ENCODE results near the gene SLC25A13. TPM values are rescaled to one million over a fixed set of nuclear protein-coding genes. Genes with fewer than 3 reads are reported as not detected.

SLC25A13 gene
- total and polyA plus RNA-seq, 2 of the 13 experiments (the other 11 are each of a cell fraction or from before 2014, with no cell fraction given), result 36.2 to 84.9 TPM

DNA sequence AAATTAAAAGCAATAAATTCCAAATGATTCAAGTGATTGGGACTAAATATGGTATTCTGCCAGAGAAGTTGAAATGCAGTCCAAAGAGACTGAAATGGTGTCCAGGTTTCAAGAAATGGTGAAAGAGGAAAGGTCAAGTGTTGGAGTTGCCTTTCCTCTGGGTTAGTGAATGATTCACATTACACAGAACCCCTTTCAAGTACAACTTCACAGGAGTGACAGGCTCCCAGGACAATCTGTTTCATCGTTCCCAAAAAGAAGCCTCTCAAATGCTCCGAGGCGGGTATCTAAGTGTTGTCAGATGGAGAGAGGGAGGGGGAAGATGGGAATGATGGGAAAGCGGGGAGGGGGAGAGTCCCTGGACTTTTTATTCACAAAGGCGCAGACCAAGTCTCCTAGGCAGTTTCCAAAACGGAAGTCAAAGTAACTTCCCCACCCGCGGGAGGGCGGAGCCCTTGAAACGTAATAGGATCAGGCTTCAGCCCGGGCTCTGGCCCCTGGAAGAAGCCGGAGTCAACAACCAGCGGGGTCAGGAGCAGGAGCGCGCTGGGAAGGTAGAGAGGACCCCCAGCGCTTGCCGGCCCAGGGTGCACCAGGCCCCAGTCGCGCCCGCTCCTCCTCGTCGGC, 754 bp downstream of the SLC25A13 start (continued):
- TF ChIP-seq, protein P1, sequence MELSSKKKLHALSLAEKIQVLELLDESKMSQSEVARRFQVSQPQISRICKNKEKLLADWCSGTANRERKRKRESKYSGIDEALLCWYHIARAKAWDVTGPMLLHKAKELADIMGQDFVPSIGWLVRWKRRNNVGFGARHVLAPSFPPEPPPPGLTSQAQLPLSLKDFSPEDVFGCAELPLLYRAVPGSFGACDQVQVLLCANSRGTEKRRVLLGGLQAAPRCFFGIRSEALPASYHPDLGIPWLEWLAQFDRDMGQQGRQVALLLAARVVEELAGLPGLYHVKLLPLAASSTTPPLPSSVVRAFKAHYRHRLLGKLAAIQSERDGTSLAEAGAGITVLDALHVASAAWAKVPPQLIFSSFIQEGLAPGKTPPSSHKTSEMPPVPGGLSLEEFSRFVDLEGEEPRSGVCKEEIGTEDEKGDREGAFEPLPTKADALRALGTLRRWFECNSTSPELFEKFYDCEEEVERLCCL (CRISPR knock-in tag; IDR thresholded peaks at IDR 0.05; ENCODE audit: borderline replicate concordance), result no peak
- TF ChIP-seq, protein P2, sequence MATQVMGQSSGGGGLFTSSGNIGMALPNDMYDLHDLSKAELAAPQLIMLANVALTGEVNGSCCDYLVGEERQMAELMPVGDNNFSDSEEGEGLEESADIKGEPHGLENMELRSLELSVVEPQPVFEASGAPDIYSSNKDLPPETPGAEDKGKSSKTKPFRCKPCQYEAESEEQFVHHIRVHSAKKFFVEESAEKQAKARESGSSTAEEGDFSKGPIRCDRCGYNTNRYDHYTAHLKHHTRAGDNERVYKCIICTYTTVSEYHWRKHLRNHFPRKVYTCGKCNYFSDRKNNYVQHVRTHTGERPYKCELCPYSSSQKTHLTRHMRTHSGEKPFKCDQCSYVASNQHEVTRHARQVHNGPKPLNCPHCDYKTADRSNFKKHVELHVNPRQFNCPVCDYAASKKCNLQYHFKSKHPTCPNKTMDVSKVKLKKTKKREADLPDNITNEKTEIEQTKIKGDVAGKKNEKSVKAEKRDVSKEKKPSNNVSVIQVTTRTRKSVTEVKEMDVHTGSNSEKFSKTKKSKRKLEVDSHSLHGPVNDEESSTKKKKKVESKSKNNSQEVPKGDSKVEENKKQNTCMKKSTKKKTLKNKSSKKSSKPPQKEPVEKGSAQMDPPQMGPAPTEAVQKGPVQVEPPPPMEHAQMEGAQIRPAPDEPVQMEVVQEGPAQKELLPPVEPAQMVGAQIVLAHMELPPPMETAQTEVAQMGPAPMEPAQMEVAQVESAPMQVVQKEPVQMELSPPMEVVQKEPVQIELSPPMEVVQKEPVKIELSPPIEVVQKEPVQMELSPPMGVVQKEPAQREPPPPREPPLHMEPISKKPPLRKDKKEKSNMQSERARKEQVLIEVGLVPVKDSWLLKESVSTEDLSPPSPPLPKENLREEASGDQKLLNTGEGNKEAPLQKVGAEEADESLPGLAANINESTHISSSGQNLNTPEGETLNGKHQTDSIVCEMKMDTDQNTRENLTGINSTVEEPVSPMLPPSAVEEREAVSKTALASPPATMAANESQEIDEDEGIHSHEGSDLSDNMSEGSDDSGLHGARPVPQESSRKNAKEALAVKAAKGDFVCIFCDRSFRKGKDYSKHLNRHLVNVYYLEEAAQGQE (IDR thresholded peaks at IDR 0.05; ENCODE audit: borderline replicate concordance in 1 of 2, low read depth in 1 of 2, low read length in 2 of 2), result no peak
- TF ChIP-seq, protein P3, sequence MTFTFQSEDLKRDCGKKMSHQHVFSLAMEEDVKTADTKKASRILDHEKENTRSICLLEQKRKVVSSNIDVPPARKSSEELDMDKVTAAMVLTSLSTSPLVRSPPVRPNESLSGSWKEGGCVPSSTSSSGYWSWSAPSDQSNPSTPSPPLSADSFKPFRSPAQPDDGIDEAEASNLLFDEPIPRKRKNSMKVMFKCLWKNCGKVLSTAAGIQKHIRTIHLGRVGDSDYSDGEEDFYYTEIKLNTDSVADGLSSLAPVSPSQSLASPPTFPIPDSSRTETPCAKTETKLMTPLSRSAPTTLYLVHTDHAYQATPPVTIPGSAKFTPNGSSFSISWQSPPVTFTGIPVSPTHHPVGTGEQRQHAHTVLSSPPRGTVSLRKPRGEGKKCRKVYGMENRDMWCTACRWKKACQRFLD (CRISPR knock-in tag; IDR thresholded peaks at IDR 0.05; ENCODE audit: borderline replicate concordance), result no peak
- TF ChIP-seq ARNT2 (CRISPR knock-in tag; IDR thresholded peaks at IDR 0.05; ENCODE audit: low read depth) (no peak), ZNF816 (CRISPR knock-in tag; IDR thresholded peaks at IDR 0.05; ENCODE audit: borderline replicate concordance) (no peak; the same call in 1 of the 2 replicates), ZFP41 (CRISPR knock-in tag; IDR thresholded peaks at IDR 0.05; ENCODE audit: borderline replicate concordance) (no peak), NCOA1 (CRISPR knock-in tag; IDR thresholded peaks at IDR 0.05) (no peak), TOPORS (CRISPR knock-in tag; IDR thresholded peaks at IDR 0.05) (peak; percentile 3; the same call in 1 of the 2 replicates), KLF16 (CRISPR knock-in tag; IDR thresholded peaks at IDR 0.05) (no peak), KLF15 (CRISPR knock-in tag; IDR thresholded peaks at IDR 0.05; ENCODE audit: borderline replicate concordance) (no peak), RCOR2 (CRISPR knock-in tag; IDR thresholded peaks at IDR 0.05) (no peak)
- TF ChIP-seq, protein P4, sequence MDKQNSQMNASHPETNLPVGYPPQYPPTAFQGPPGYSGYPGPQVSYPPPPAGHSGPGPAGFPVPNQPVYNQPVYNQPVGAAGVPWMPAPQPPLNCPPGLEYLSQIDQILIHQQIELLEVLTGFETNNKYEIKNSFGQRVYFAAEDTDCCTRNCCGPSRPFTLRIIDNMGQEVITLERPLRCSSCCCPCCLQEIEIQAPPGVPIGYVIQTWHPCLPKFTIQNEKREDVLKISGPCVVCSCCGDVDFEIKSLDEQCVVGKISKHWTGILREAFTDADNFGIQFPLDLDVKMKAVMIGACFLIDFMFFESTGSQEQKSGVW (CRISPR knock-in tag; IDR thresholded peaks at IDR 0.05; ENCODE audit: borderline replicate concordance), result no peak
- TF ChIP-seq, protein P5, sequence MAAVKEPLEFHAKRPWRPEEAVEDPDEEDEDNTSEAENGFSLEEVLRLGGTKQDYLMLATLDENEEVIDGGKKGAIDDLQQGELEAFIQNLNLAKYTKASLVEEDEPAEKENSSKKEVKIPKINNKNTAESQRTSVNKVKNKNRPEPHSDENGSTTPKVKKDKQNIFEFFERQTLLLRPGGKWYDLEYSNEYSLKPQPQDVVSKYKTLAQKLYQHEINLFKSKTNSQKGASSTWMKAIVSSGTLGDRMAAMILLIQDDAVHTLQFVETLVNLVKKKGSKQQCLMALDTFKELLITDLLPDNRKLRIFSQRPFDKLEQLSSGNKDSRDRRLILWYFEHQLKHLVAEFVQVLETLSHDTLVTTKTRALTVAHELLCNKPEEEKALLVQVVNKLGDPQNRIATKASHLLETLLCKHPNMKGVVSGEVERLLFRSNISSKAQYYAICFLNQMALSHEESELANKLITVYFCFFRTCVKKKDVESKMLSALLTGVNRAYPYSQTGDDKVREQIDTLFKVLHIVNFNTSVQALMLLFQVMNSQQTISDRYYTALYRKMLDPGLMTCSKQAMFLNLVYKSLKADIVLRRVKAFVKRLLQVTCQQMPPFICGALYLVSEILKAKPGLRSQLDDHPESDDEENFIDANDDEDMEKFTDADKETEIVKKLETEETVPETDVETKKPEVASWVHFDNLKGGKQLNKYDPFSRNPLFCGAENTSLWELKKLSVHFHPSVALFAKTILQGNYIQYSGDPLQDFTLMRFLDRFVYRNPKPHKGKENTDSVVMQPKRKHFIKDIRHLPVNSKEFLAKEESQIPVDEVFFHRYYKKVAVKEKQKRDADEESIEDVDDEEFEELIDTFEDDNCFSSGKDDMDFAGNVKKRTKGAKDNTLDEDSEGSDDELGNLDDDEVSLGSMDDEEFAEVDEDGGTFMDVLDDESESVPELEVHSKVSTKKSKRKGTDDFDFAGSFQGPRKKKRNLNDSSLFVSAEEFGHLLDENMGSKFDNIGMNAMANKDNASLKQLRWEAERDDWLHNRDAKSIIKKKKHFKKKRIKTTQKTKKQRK (IDR thresholded peaks at IDR 0.05; ENCODE audit: low read length), result no peak
- TF ChIP-seq, protein P6, sequence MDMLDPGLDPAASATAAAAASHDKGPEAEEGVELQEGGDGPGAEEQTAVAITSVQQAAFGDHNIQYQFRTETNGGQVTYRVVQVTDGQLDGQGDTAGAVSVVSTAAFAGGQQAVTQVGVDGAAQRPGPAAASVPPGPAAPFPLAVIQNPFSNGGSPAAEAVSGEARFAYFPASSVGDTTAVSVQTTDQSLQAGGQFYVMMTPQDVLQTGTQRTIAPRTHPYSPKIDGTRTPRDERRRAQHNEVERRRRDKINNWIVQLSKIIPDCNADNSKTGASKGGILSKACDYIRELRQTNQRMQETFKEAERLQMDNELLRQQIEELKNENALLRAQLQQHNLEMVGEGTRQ (IDR thresholded peaks at IDR 0.05; ENCODE audit: low read depth, low read length), result no peak
- TF ChIP-seq, protein P6 (CRISPR knock-in tag; IDR thresholded peaks at IDR 0.05; ENCODE audit: borderline replicate concordance), result no peak
